Naive thymus-derived CD8-positive, alpha-beta T cell (primary cell): ENCODE measurements around the gene WDSUB1. TPM values are rescaled to one million over a fixed set of nuclear protein-coding genes. Genes with fewer than 3 reads are reported as not detected.
A peak's percentile ranks its signal among the peaks of the same experiment; 100 is the strongest.

Experiments
- ATAC-seq, 2 donors: fragments of 150-1000 bp; cut with Tn5 transposase in 1 of 2; sonication (Bioruptor Pico), chemical (Tn5 transposase) in 1 of 2; 1 replicate in 1 of 2; 2 replicates in 1 of 2; pipeline ENCODE4 v1.10.0; 2021; ENCODE audit warnings: mild to moderate bottlenecking in 2 of 2, moderate library complexity in 2 of 2
- POLR2A ChIA-PET: fragments of 350-600 bp; sonication (Branson Sonifier 250); formaldehyde crosslinking; loops from one replicate; lab custom pipeline; 2021; ENCODE audit warnings: antibody characterized with exemption; lab: Charles Lee
- DNase-seq, 10 donors: peaks; one replicate each; pipeline versions ENCODE4 v3.0.0 to v3.0.0-alpha.2; 2020 to 2022
- H3K27ac Mint-ChIP-seq, 10 donors: one replicate each; pipeline ENCODE4 v1.8.0; 2020 to 2022; ENCODE audit warnings: mild to moderate bottlenecking in 10 of 10, mixed read lengths in 10 of 10, moderate library complexity in 4 of 10, inconsistent platforms in 1 of 10
- H3K27me3 Mint-ChIP-seq, 5 donors: one replicate each; pipeline ENCODE4 v1.8.0; 2021 to 2022; ENCODE audit warnings: mixed read lengths in 5 of 5
- H3K36me3 Mint-ChIP-seq, 3 donors: one replicate each; pipeline ENCODE4 v1.8.0; 2020 to 2022; ENCODE audit warnings: mixed read lengths in 3 of 3, mild to moderate bottlenecking in 2 of 3, inconsistent platforms in 1 of 3
- H3K4me1 Mint-ChIP-seq, 4 donors: one replicate each; pipeline ENCODE4 v1.8.0; 2021 to 2022; ENCODE audit warnings: mixed read lengths in 4 of 4
- H3K4me3 Mint-ChIP-seq, 10 donors: one replicate each; pipeline ENCODE4 v1.8.0; 2020 to 2022; ENCODE audit warnings: mild to moderate bottlenecking in 10 of 10, mixed read lengths in 10 of 10, moderate library complexity in 6 of 10, inconsistent platforms in 1 of 10
- H3K9me3 Mint-ChIP-seq, 9 donors: one replicate each; pipeline ENCODE4 v1.8.0; 2020 to 2022; ENCODE audit warnings: mixed read lengths in 9 of 9, mild to moderate bottlenecking in 3 of 9, inconsistent platforms in 1 of 9, moderate library complexity in 1 of 9
- polyA plus RNA-seq, 3 donors: library from polyadenylated mRNA; unstranded; fragments of 300-500 nt; fragmentation: Illumina TruSeq; gene quantifications; one replicate each; pipeline ENCODE4 v1.2.3, GENCODE V29; 2021
- total RNA-seq, 8 experiments: library from RNA in 2 of 8; stranded (reverse) in 2 of 8; gene quantifications; one replicate each; pipeline ENCODE4 v1.2.3 and lab custom pipeline; 2021 to 2026

Gene WDSUB1
- total and polyA plus RNA-seq, 5 experiments from 2014 or later, result 7.5 to 9.0 (median 8.5) TPM

GRCh38 chr2:159287733-159288132 is 1.2 kb upstream of the WDSUB1 start:
- Mint-ChIP-seq H3K4me3 (peak overlapping the region in 8 of 10 donors; percentile 62 to 94 (median 86)), H3K9me3 (no peaks in the 10 kb centered on the region), H3K4me1 (peaks cover 6 to 43% (median 28%) of the 10 kb centered on the region in 4 donors), H3K36me3 (peaks cover 0 to 3% (median 2%) of the 10 kb centered on the region in 3 donors), H3K27ac (peak overlapping the region in 6 of 10 donors; percentile 25 to 91 (median 67)), H3K27me3 (peaks cover 0 to 2% (median 0%) of the 10 kb centered on the region in 5 donors)
- DNase-seq, result no peak
- no peak for ATAC-seq
- POLR2A ChIA-PET, result interaction anchor here (0.7 to 3.0 kb wide), 3 partner anchors 8 to 425 kb away, joined by 3 to 18 read pairs (median 3); partner anchors contain the start of gene MARCHF7

- no peaks in the 10 kb centered on the region for H3K9me3 Mint-ChIP-seq
- H3K27ac Mint-ChIP-seq, result peak overlapping the region; percentile 67 to 95 (median 90)
- POLR2A ChIA-PET, result interaction anchor here (1.0 to 3.0 kb wide), 5 partner anchors 9 to 617 kb away, joined by 3 to 18 read pairs (median 3); partner anchors contain the start of genes LY75 and MARCHF7
- peak; percentile 96 for ATAC-seq
- peak; percentile 89 to 98 (median 96) for DNase-seq
- peak overlapping the region; percentile 79 to 94 (median 88) for H3K4me3 Mint-ChIP-seq
- H3K36me3 Mint-ChIP-seq, result peaks cover 0 to 9% (median 6%) of the 10 kb centered on the region in 3 donors
- H3K4me1 Mint-ChIP-seq, result peaks cover 6 to 49% (median 28%) of the 10 kb centered on the region in 4 donors
- no peaks in the 10 kb centered on the region for H3K27me3 Mint-ChIP-seq
Observed at GRCh38 chr2:159286709-159287441, 372 bp upstream of the WDSUB1 start.

- no peak for DNase-seq
Observed at GRCh38 chr2:159285433-159285832, 1.1 kb downstream of the WDSUB1 start.

GRCh38 chr2:159283529-159283928 is 3.0 kb downstream of the WDSUB1 start:
- DNase-seq (no peak), ATAC-seq (no peak)
- Mint-ChIP-seq H3K9me3 (no peaks in the 10 kb centered on the region), H3K36me3 (peaks cover 0 to 22% (median 22%) of the 10 kb centered on the region in 3 donors), H3K27ac (peak overlapping the region in 1 of 10 donors; percentile 25), H3K4me1 (peaks cover 2 to 50% (median 17%) of the 10 kb centered on the region in 4 donors), H3K27me3 (no peaks in the 10 kb centered on the region), H3K4me3 (no peak overlapping the region)
- POLR2A ChIA-PET, result no interaction called here

More at GRCh38 chr2:159285433-159285832, 1.1 kb downstream of the WDSUB1 start:
- Mint-ChIP-seq H3K9me3 (no peaks in the 10 kb centered on the region), H3K4me3 (peak overlapping the region; percentile 74 to 94 (median 82)), H3K27ac (peak overlapping the region; percentile 41 to 86 (median 58)), H3K36me3 (peaks cover 0 to 17% (median 12%) of the 10 kb centered on the region in 3 donors), H3K4me1 (peaks cover 6 to 54% (median 23%) of the 10 kb centered on the region in 4 donors), H3K27me3 (no peaks in the 10 kb centered on the region)
- ATAC-seq, result no peak
- POLR2A ChIA-PET, result interaction anchor here (0.5 to 3.0 kb wide), 3 partner anchors 427 to 1879 kb away, joined by 3 to 18 read pairs (median 5); partner anchors contain the start of genes LY75 and MARCHF7

- ATAC-seq, result no peak
- H3K4me3 Mint-ChIP-seq, result no peak overlapping the region
- POLR2A ChIA-PET, result no interaction called here
Observed at GRCh38 chr2:159281002-159281401, 5.5 kb downstream of the WDSUB1 start.

GRCh38 chr2:159279700-159280099 is 6.8 kb downstream of the WDSUB1 start:
- POLR2A ChIA-PET, result no interaction called here
- peaks cover 3 to 38% (median 8%) of the 10 kb centered on the region in 4 donors for H3K4me1 Mint-ChIP-seq
- no peaks in the 10 kb centered on the region for H3K9me3 Mint-ChIP-seq
- no peak overlapping the region for H3K27ac Mint-ChIP-seq
- no peak for DNase-seq
- no peak for ATAC-seq
- H3K4me3 Mint-ChIP-seq, result no peak overlapping the region
- H3K27me3 Mint-ChIP-seq, result no peaks in the 10 kb centered on the region
- H3K36me3 Mint-ChIP-seq, result peaks cover 5 to 40% (median 23%) of the 10 kb centered on the region in 3 donors

More at GRCh38 chr2:159281002-159281401, 5.5 kb downstream of the WDSUB1 start:
- DNase-seq, result no peak
- H3K27ac Mint-ChIP-seq, result no peak overlapping the region
- peaks cover 0 to 30% (median 22%) of the 10 kb centered on the region in 3 donors for H3K36me3 Mint-ChIP-seq
- H3K4me1 Mint-ChIP-seq, result peaks cover 2 to 42% (median 15%) of the 10 kb centered on the region in 4 donors
- H3K9me3 Mint-ChIP-seq, result no peaks in the 10 kb centered on the region
- no peaks in the 10 kb centered on the region for H3K27me3 Mint-ChIP-seq

- POLR2A ChIA-PET, result no interaction called here
- Mint-ChIP-seq H3K4me3 (no peak overlapping the region), H3K36me3 (peaks cover 28 to 66% (median 33%) of the 10 kb centered on the region in 3 donors), H3K9me3 (no peaks in the 10 kb centered on the region), H3K4me1 (peaks cover 0 to 10% (median 3%) of the 10 kb centered on the region in 4 donors), H3K27me3 (no peaks in the 10 kb centered on the region), H3K27ac (no peak overlapping the region)
- DNase-seq (no peak), ATAC-seq (no peak)
Observed at GRCh38 chr2:159275111-159275510, 11.4 kb downstream of the WDSUB1 start.

- POLR2A ChIA-PET, result no interaction called here
- peaks cover 4 to 11% (median 8%) of the 10 kb centered on the region in 4 donors for H3K4me1 Mint-ChIP-seq
- peaks cover 34 to 73% (median 40%) of the 10 kb centered on the region in 3 donors for H3K36me3 Mint-ChIP-seq
- DNase-seq (no peak), ATAC-seq (no peak)
- no peak overlapping the region for H3K4me3 Mint-ChIP-seq
- H3K27me3 Mint-ChIP-seq, result no peaks in the 10 kb centered on the region
- no peaks in the 10 kb centered on the region for H3K9me3 Mint-ChIP-seq
- H3K27ac Mint-ChIP-seq, result no peak overlapping the region
Observed at GRCh38 chr2:159272156-159272555, 14.3 kb downstream of the WDSUB1 start.

GRCh38 chr2:159270744-159271379 is 15.6 kb downstream of the WDSUB1 start:
- no peak for DNase-seq
- H3K9me3 Mint-ChIP-seq, result no peaks in the 10 kb centered on the region
- no peak overlapping the region for H3K4me3 Mint-ChIP-seq
- no peaks in the 10 kb centered on the region for H3K27me3 Mint-ChIP-seq
- peaks cover 34 to 72% (median 45%) of the 10 kb centered on the region in 3 donors for H3K36me3 Mint-ChIP-seq
- POLR2A ChIA-PET, result no interaction called here
- peak overlapping the region in 1 of 10 donors; percentile 2 for H3K27ac Mint-ChIP-seq
- peaks cover 4 to 11% (median 8%) of the 10 kb centered on the region in 4 donors for H3K4me1 Mint-ChIP-seq
- ATAC-seq, result no peak

- H3K4me1 Mint-ChIP-seq, result peaks cover 2 to 7% (median 4%) of the 10 kb centered on the region in 4 donors
Observed at GRCh38 chr2:159267921-159268320, 18.6 kb downstream of the WDSUB1 start.

GRCh38 chr2:159266554-159266953 is 19.9 kb downstream of the WDSUB1 start:
- Mint-ChIP-seq H3K9me3 (no peaks in the 10 kb centered on the region), H3K4me1 (peaks cover 2 to 8% (median 4%) of the 10 kb centered on the region in 4 donors), H3K27ac (peak overlapping the region in 2 of 10 donors; percentile 40 to 70), H3K27me3 (no peaks in the 10 kb centered on the region), H3K36me3 (peaks cover 24 to 64% (median 44%) of the 10 kb centered on the region in 3 donors), H3K4me3 (no peak overlapping the region)
- no peak for DNase-seq
- ATAC-seq, result no peak
- POLR2A ChIA-PET, result no interaction called here

More at GRCh38 chr2:159267921-159268320, 18.6 kb downstream of the WDSUB1 start:
- ATAC-seq (no peak), DNase-seq (no peak)
- no peaks in the 10 kb centered on the region for H3K9me3 Mint-ChIP-seq
- H3K27ac Mint-ChIP-seq, result peak overlapping the region in 1 of 10 donors; percentile 70
- no peak overlapping the region for H3K4me3 Mint-ChIP-seq
- POLR2A ChIA-PET, result no interaction called here
- H3K27me3 Mint-ChIP-seq, result no peaks in the 10 kb centered on the region
- H3K36me3 Mint-ChIP-seq, result peaks cover 26 to 63% (median 51%) of the 10 kb centered on the region in 3 donors

GRCh38 chr2:159265171-159265576 is 21.3 kb downstream of the WDSUB1 start:
- peaks cover 2 to 8% (median 4%) of the 10 kb centered on the region in 4 donors for H3K4me1 Mint-ChIP-seq
- peaks cover 12 to 52% (median 32%) of the 10 kb centered on the region in 3 donors for H3K36me3 Mint-ChIP-seq
- ATAC-seq, result no peak
- peak overlapping the region in 1 of 10 donors; percentile 21 for H3K27ac Mint-ChIP-seq
- no peak overlapping the region for H3K4me3 Mint-ChIP-seq
- POLR2A ChIA-PET, result interaction anchor here (0.7 kb wide), 1 partner anchor 140 kb away, joined by 3 read pairs; no protein-coding TSS in a partner anchor
- DNase-seq, result no peak
- no peaks in the 10 kb centered on the region for H3K27me3 Mint-ChIP-seq
- H3K9me3 Mint-ChIP-seq, result no peaks in the 10 kb centered on the region
